ENCODE measurements around the gene GLI3. TPM values are rescaled to one million over a fixed set of nuclear protein-coding genes. Genes with fewer than 3 reads are reported as not detected.

The GLI3 gene
- total RNA-seq, 4 donors from 2014 or later, result 3.0 to 9.0 (median 4.2) TPM

DNA sequence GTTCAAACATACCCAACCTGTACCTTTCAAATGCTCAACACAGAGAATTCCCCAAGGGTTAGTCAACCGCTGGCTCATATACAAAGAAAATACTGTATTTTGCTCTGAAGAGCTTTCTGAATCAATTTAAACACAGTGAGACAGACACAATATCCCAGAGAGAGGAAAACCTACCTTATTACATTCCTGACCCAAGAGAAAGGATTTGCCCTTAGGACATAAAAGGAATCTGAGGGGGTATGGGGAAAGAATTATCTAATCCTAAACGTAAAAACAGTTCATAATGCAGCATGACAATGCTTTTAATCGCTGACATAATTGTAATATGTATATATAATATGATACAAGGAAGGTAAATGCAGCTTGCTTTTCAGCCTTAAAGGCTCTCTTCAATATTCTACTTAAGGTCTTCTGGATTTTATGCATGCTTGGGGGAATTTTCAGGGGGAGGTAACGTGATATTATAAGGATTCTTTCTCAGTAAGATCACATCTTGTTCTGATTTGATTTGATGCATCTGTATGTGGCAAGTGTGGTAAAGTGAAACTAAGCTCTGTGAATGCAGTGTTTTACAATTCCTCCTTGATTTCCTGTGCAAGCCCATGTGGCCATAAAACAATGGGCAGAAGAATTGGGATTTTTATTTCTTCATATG lies 240.5 kb downstream of the GLI3 start:
- TF ChIP-seq, protein P1, sequence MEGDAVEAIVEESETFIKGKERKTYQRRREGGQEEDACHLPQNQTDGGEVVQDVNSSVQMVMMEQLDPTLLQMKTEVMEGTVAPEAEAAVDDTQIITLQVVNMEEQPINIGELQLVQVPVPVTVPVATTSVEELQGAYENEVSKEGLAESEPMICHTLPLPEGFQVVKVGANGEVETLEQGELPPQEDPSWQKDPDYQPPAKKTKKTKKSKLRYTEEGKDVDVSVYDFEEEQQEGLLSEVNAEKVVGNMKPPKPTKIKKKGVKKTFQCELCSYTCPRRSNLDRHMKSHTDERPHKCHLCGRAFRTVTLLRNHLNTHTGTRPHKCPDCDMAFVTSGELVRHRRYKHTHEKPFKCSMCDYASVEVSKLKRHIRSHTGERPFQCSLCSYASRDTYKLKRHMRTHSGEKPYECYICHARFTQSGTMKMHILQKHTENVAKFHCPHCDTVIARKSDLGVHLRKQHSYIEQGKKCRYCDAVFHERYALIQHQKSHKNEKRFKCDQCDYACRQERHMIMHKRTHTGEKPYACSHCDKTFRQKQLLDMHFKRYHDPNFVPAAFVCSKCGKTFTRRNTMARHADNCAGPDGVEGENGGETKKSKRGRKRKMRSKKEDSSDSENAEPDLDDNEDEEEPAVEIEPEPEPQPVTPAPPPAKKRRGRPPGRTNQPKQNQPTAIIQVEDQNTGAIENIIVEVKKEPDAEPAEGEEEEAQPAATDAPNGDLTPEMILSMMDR (IDR thresholded peaks at IDR 0.05), result no peak
- no peak for TF ChIP-seq POLR2A (IDR thresholded peaks at IDR 0.05)
- peaks cover 0 to 17% (median 0%) of the 10 kb centered on the region in 3 donors for H3K36me3 ChIP-seq
- DNase-seq, result no peak
- peak overlapping the region in 1 of 4 donors; percentile 2 for H3K27ac ChIP-seq
- H3K4me1 ChIP-seq, result peaks cover 0 to 45% (median 12%) of the 10 kb centered on the region in 3 donors
- no peak overlapping the region for H3K4me3 ChIP-seq
- no peaks in the 10 kb centered on the region for H3K27me3 ChIP-seq
- H3K9me3 ChIP-seq, result no peaks in the 10 kb centered on the region
- 39 to 50% methylated on average over 4 of the region's 4 CpGs for WGBS, 2 donors
- intact Hi-C loops (cut with DNase I), result no loop called here

DNA sequence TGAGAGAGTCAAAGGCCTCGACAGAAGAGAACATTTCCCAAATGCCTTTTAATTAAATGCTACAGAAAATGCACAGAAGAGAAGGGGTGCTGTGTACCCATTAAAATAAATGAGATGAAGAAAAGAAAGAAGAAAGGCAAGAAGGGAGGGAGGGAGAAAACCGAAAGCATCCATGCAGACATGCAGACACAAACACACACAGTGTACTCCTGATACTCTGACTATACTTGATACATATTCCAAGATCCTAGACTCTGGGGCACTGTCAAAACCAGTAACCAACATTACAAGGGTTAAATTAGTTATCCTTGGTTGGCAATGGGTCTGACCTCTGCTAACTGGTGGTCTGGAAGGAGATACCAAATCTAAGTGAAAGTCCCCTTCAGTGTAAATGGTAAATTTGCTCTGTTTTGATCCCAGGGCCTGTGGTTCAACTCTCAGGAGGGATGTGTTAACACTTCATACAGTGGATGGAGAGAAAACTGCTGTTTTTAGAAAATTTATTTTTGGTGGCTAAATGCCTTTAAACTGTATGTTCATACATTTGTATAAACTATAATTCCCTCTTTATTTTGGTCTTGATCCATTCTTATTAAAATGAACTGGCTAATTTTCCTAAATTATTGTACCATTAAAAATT lies 241.3 kb downstream of the GLI3 start:
- H3K4me1 ChIP-seq, result peaks cover 6 to 52% (median 17%) of the 10 kb centered on the region in 3 donors

GRCh38 chr7:41994746-41995110 lies 242.3 kb downstream of the GLI3 start:
- intact Hi-C loops (cut with DNase I), result no loop called here
- H3K4me3 ChIP-seq, result no peak overlapping the region
- WGBS, 2 donors, result 66 to 85% methylated on average over 4 of the region's 4 CpGs
- DNase-seq, result no peak
- TF ChIP-seq, protein P1 (IDR thresholded peaks at IDR 0.05), result no peak
- no peak for TF ChIP-seq POLR2A (IDR thresholded peaks at IDR 0.05)
- H3K27me3 ChIP-seq, result no peaks in the 10 kb centered on the region
- H3K36me3 ChIP-seq, result peaks cover 0 to 13% (median 0%) of the 10 kb centered on the region in 3 donors
- peaks cover 6 to 57% (median 17%) of the 10 kb centered on the region in 3 donors for H3K4me1 ChIP-seq
- H3K9me3 ChIP-seq, result no peaks in the 10 kb centered on the region
- H3K27ac ChIP-seq, result peak overlapping the region in 1 of 4 donors; percentile 31

More for the DNA sequence above, 241.3 kb downstream of the GLI3 start:
- DNase-seq, result no peak
- Histone ChIP-seq H3K36me3 (peaks cover 0 to 17% (median 0%) of the 10 kb centered on the region in 3 donors), H3K9me3 (no peaks in the 10 kb centered on the region), H3K27me3 (no peaks in the 10 kb centered on the region), H3K27ac (peak overlapping the region in 1 of 4 donors; percentile 2), H3K4me3 (no peak overlapping the region)
- intact Hi-C loops (cut with DNase I), result no loop called here
- WGBS, 2 donors, result 72 to 86% methylated on average over 2 of the region's 2 CpGs
- no peak for TF ChIP-seq POLR2A (IDR thresholded peaks at IDR 0.05)
- TF ChIP-seq, protein P1 (IDR thresholded peaks at IDR 0.05), result no peak

DNA sequence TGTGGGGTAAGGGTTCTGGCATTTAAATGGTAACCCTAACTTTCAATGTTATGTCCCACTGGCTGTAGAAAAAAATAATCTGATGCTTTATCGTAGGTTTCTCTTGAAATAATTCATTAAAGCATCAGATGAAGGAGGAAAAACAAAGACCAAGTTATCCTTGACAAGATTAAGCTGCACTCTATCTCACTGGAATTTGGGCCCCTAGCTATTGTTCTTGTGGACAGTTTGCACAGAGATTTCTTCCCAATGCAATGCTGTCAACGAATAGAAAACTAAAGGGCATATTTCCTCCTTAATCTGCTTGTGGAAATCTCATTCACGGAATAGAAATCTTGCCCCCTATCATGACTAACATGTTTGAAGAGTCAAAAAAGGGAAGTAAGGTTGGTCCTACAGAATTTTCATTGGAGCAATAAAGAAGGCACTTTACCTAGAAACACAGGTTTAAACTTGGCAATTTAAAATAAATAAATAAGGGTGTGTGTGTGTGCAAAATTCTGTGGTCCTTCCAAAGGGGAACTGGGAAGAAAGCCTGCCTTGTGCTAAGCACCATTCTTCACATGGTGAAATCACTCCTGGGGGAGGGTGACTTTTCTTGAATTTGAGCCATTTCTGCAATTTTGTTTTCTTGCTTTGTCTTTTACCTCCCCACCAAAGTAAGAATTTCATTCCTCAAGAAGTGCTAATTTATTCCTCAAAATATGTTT lies 242.8 kb downstream of the GLI3 start:
- TF ChIP-seq, protein P1 (IDR thresholded peaks at IDR 0.05), result no peak
- no peak for TF ChIP-seq POLR2A (IDR thresholded peaks at IDR 0.05)
- Histone ChIP-seq H3K36me3 (peaks cover 0 to 7% (median 0%) of the 10 kb centered on the region in 3 donors), H3K27me3 (no peaks in the 10 kb centered on the region), H3K4me1 (peaks cover 6 to 57% (median 17%) of the 10 kb centered on the region in 3 donors), H3K9me3 (no peaks in the 10 kb centered on the region), H3K27ac (peak overlapping the region in 1 of 4 donors; percentile 26), H3K4me3 (no peak overlapping the region)
- DNase-seq, result no peak
- intact Hi-C loops (cut with DNase I), result no loop called here
- WGBS, 2 donors, result 48 to 61% methylated on average over 3 of the region's 3 CpGs
